ENCODE data around the gene PLEKHG1. TPM values are rescaled to one million over a fixed set of nuclear protein-coding genes. Genes with fewer than 3 reads are reported as not detected.
A peak's percentile ranks its signal among the peaks of the same experiment; 100 is the strongest.

The PLEKHG1 gene
- total RNA-seq, 1 donor from 2014 or later, result 13.6 TPM

GRCh38 chr6:150587637-150588036, 12.0 kb upstream of the PLEKHG1 start:
- Histone ChIP-seq H3K4me3 (ENCODE audit: low read length in 3 of 3) (no peak overlapping the region), H3K36me3 (ENCODE audit: control insufficient read depth in 3 of 3, insufficient read depth in 3 of 3, low read length in 3 of 3) (no peaks in the 10 kb centered on the region), H3K9me3 (ENCODE audit: control insufficient read depth in 3 of 3, low read length in 3 of 3) (no peaks in the 10 kb centered on the region), H3K9ac (ENCODE audit: low read depth in 1 of 3, low read length in 3 of 3) (no peak overlapping the region), H3K27me3 (ENCODE audit: control insufficient read depth in 3 of 3, insufficient read depth in 3 of 3, low read length in 3 of 3) (peaks cover 0 to 3% (median 0%) of the 10 kb centered on the region in 3 donors), H3K4me1 (ENCODE audit: control insufficient read depth in 3 of 3, insufficient read depth in 3 of 3, low read length in 3 of 3) (no peaks in the 10 kb centered on the region), H3K27ac (ENCODE audit: low read depth, low read length) (no peak overlapping the region)

- H3K9ac ChIP-seq (ENCODE audit: low read depth in 1 of 3, low read length in 3 of 3), result no peak overlapping the region
- H3K27ac ChIP-seq (ENCODE audit: low read depth, low read length), result no peak overlapping the region
- no peaks in the 10 kb centered on the region for H3K4me1 ChIP-seq (ENCODE audit: control insufficient read depth in 3 of 3, insufficient read depth in 3 of 3, low read length in 3 of 3)
- H3K4me3 ChIP-seq (ENCODE audit: low read length in 3 of 3), result no peak overlapping the region
- peaks cover 0 to 3% (median 0%) of the 10 kb centered on the region in 3 donors for H3K27me3 ChIP-seq (ENCODE audit: control insufficient read depth in 3 of 3, insufficient read depth in 3 of 3, low read length in 3 of 3)
- H3K9me3 ChIP-seq (ENCODE audit: control insufficient read depth in 3 of 3, low read length in 3 of 3), result no peaks in the 10 kb centered on the region
- H3K36me3 ChIP-seq (ENCODE audit: control insufficient read depth in 3 of 3, insufficient read depth in 3 of 3, low read length in 3 of 3), result no peaks in the 10 kb centered on the region
Measured at GRCh38 chr6:150588888-150589499, 10.7 kb upstream of the PLEKHG1 start.

GRCh38 chr6:150589852-150590251, 9.8 kb upstream of the PLEKHG1 start:
- H3K27ac ChIP-seq (ENCODE audit: low read depth, low read length), result no peak overlapping the region
- no peaks in the 10 kb centered on the region for H3K36me3 ChIP-seq (ENCODE audit: control insufficient read depth in 3 of 3, insufficient read depth in 3 of 3, low read length in 3 of 3)
- H3K27me3 ChIP-seq (ENCODE audit: control insufficient read depth in 3 of 3, insufficient read depth in 3 of 3, low read length in 3 of 3), result peaks cover 0 to 3% (median 0%) of the 10 kb centered on the region in 3 donors
- no peaks in the 10 kb centered on the region for H3K9me3 ChIP-seq (ENCODE audit: control insufficient read depth in 3 of 3, low read length in 3 of 3)
- no peaks in the 10 kb centered on the region for H3K4me1 ChIP-seq (ENCODE audit: control insufficient read depth in 3 of 3, insufficient read depth in 3 of 3, low read length in 3 of 3)
- no peak overlapping the region for H3K9ac ChIP-seq (ENCODE audit: low read depth in 1 of 3, low read length in 3 of 3)
- H3K4me3 ChIP-seq (ENCODE audit: low read length in 3 of 3), result no peak overlapping the region

- H3K4me3 ChIP-seq (ENCODE audit: low read length in 3 of 3), result no peak overlapping the region
Measured at GRCh38 chr6:150590446-150590845, 9.2 kb upstream of the PLEKHG1 start.

GRCh38 chr6:150592377-150592995, 7.2 kb upstream of the PLEKHG1 start:
- H3K9me3 ChIP-seq (ENCODE audit: control insufficient read depth in 3 of 3, low read length in 3 of 3), result no peaks in the 10 kb centered on the region
- no peaks in the 10 kb centered on the region for H3K4me1 ChIP-seq (ENCODE audit: control insufficient read depth in 3 of 3, insufficient read depth in 3 of 3, low read length in 3 of 3)
- no peaks in the 10 kb centered on the region for H3K36me3 ChIP-seq (ENCODE audit: control insufficient read depth in 3 of 3, insufficient read depth in 3 of 3, low read length in 3 of 3)
- no peaks in the 10 kb centered on the region for H3K27me3 ChIP-seq (ENCODE audit: control insufficient read depth in 3 of 3, insufficient read depth in 3 of 3, low read length in 3 of 3)
- H3K4me3 ChIP-seq (ENCODE audit: low read length in 3 of 3), result no peak overlapping the region
- no peak overlapping the region for H3K9ac ChIP-seq (ENCODE audit: low read depth in 1 of 3, low read length in 3 of 3)
- H3K27ac ChIP-seq (ENCODE audit: low read depth, low read length), result no peak overlapping the region

More at GRCh38 chr6:150590446-150590845, 9.2 kb upstream of the PLEKHG1 start:
- H3K36me3 ChIP-seq (ENCODE audit: control insufficient read depth in 3 of 3, insufficient read depth in 3 of 3, low read length in 3 of 3), result no peaks in the 10 kb centered on the region
- no peaks in the 10 kb centered on the region for H3K4me1 ChIP-seq (ENCODE audit: control insufficient read depth in 3 of 3, insufficient read depth in 3 of 3, low read length in 3 of 3)
- H3K9ac ChIP-seq (ENCODE audit: low read depth in 1 of 3, low read length in 3 of 3), result no peak overlapping the region
- H3K27me3 ChIP-seq (ENCODE audit: control insufficient read depth in 3 of 3, insufficient read depth in 3 of 3, low read length in 3 of 3), result peaks cover 0 to 3% (median 0%) of the 10 kb centered on the region in 3 donors
- H3K9me3 ChIP-seq (ENCODE audit: control insufficient read depth in 3 of 3, low read length in 3 of 3), result no peaks in the 10 kb centered on the region
- no peak overlapping the region for H3K27ac ChIP-seq (ENCODE audit: low read depth, low read length)

- H3K9me3 ChIP-seq (ENCODE audit: control insufficient read depth in 3 of 3, low read length in 3 of 3), result no peaks in the 10 kb centered on the region
- no peak overlapping the region for H3K9ac ChIP-seq (ENCODE audit: low read depth in 1 of 3, low read length in 3 of 3)
- no peak overlapping the region for H3K27ac ChIP-seq (ENCODE audit: low read depth, low read length)
- no peaks in the 10 kb centered on the region for H3K36me3 ChIP-seq (ENCODE audit: control insufficient read depth in 3 of 3, insufficient read depth in 3 of 3, low read length in 3 of 3)
- no peaks in the 10 kb centered on the region for H3K4me1 ChIP-seq (ENCODE audit: control insufficient read depth in 3 of 3, insufficient read depth in 3 of 3, low read length in 3 of 3)
- no peaks in the 10 kb centered on the region for H3K27me3 ChIP-seq (ENCODE audit: control insufficient read depth in 3 of 3, insufficient read depth in 3 of 3, low read length in 3 of 3)
- H3K4me3 ChIP-seq (ENCODE audit: low read length in 3 of 3), result no peak overlapping the region
Measured at GRCh38 chr6:150593119-150593518, 6.6 kb upstream of the PLEKHG1 start.

- Histone ChIP-seq H3K4me3 (ENCODE audit: low read length in 3 of 3) (no peak overlapping the region), H3K27ac (ENCODE audit: low read depth, low read length) (no peak overlapping the region), H3K36me3 (ENCODE audit: control insufficient read depth in 3 of 3, insufficient read depth in 3 of 3, low read length in 3 of 3) (no peaks in the 10 kb centered on the region), H3K4me1 (ENCODE audit: control insufficient read depth in 3 of 3, insufficient read depth in 3 of 3, low read length in 3 of 3) (peaks cover 6 to 7% (median 7%) of the 10 kb centered on the region in 3 donors), H3K9me3 (ENCODE audit: control insufficient read depth in 3 of 3, low read length in 3 of 3) (no peaks in the 10 kb centered on the region), H3K9ac (ENCODE audit: low read depth in 1 of 3, low read length in 3 of 3) (no peak overlapping the region), H3K27me3 (ENCODE audit: control insufficient read depth in 3 of 3, insufficient read depth in 3 of 3, low read length in 3 of 3) (peaks cover 8 to 22% (median 16%) of the 10 kb centered on the region in 3 donors)
Measured at GRCh38 chr6:150596439-150596838, 3.2 kb upstream of the PLEKHG1 start.

GRCh38 chr6:150598401-150598800, 1.3 kb upstream of the PLEKHG1 start:
- Histone ChIP-seq H3K27ac (ENCODE audit: low read depth, low read length) (no peak overlapping the region), H3K27me3 (ENCODE audit: control insufficient read depth in 3 of 3, insufficient read depth in 3 of 3, low read length in 3 of 3) (peaks cover 11 to 31% (median 24%) of the 10 kb centered on the region in 3 donors), H3K36me3 (ENCODE audit: control insufficient read depth in 3 of 3, insufficient read depth in 3 of 3, low read length in 3 of 3) (no peaks in the 10 kb centered on the region), H3K4me3 (ENCODE audit: low read length in 3 of 3) (no peak overlapping the region), H3K9me3 (ENCODE audit: control insufficient read depth in 3 of 3, low read length in 3 of 3) (no peaks in the 10 kb centered on the region), H3K9ac (ENCODE audit: low read depth in 1 of 3, low read length in 3 of 3) (no peak overlapping the region), H3K4me1 (ENCODE audit: control insufficient read depth in 3 of 3, insufficient read depth in 3 of 3, low read length in 3 of 3) (peaks cover 6 to 11% (median 7%) of the 10 kb centered on the region in 3 donors)

- Histone ChIP-seq H3K36me3 (ENCODE audit: control insufficient read depth in 3 of 3, insufficient read depth in 3 of 3, low read length in 3 of 3) (no peaks in the 10 kb centered on the region), H3K4me3 (ENCODE audit: low read length in 3 of 3) (no peak overlapping the region), H3K27ac (ENCODE audit: low read depth, low read length) (no peak overlapping the region), H3K27me3 (ENCODE audit: control insufficient read depth in 3 of 3, insufficient read depth in 3 of 3, low read length in 3 of 3) (peaks cover 11 to 31% (median 24%) of the 10 kb centered on the region in 3 donors), H3K9me3 (ENCODE audit: control insufficient read depth in 3 of 3, low read length in 3 of 3) (no peaks in the 10 kb centered on the region), H3K9ac (ENCODE audit: low read depth in 1 of 3, low read length in 3 of 3) (no peak overlapping the region), H3K4me1 (ENCODE audit: control insufficient read depth in 3 of 3, insufficient read depth in 3 of 3, low read length in 3 of 3) (peaks cover 6 to 11% (median 7%) of the 10 kb centered on the region in 3 donors)
Measured at GRCh38 chr6:150598858-150599198, 857 bp upstream of the PLEKHG1 start.

GRCh38 chr6:150600010-150600300, 270 bp downstream of the PLEKHG1 start:
- Histone ChIP-seq H3K9ac (ENCODE audit: low read depth in 1 of 3, low read length in 3 of 3) (peak overlapping the region in 1 of 3 donors; percentile 50), H3K27me3 (ENCODE audit: control insufficient read depth in 3 of 3, insufficient read depth in 3 of 3, low read length in 3 of 3) (peaks cover 11 to 31% (median 24%) of the 10 kb centered on the region in 3 donors), H3K4me1 (ENCODE audit: control insufficient read depth in 3 of 3, insufficient read depth in 3 of 3, low read length in 3 of 3) (peaks cover 6 to 11% (median 7%) of the 10 kb centered on the region in 3 donors)

More at GRCh38 chr6:150600010-150600300, 270 bp downstream of the PLEKHG1 start:
- Histone ChIP-seq H3K9me3 (ENCODE audit: control insufficient read depth in 3 of 3, low read length in 3 of 3) (no peaks in the 10 kb centered on the region), H3K4me3 (ENCODE audit: low read length in 3 of 3) (peak overlapping the region; percentile 62 to 73 (median 64)), H3K27ac (ENCODE audit: low read depth, low read length) (peak overlapping the region; percentile 58), H3K36me3 (ENCODE audit: control insufficient read depth in 3 of 3, insufficient read depth in 3 of 3, low read length in 3 of 3) (no peaks in the 10 kb centered on the region)

Measured in skeletal muscle tissue (tissue), 4 donors.